Kidney epithelial cell (primary cell): ENCODE measurements around the gene PLEKHB2. TPM values are rescaled to one million over a fixed set of nuclear protein-coding genes. Genes with fewer than 3 reads are reported as not detected.
A peak's percentile ranks its signal among the peaks of the same experiment; 100 is the strongest.
"Not testable (repeated sequence)": the region's sequence is repeated elsewhere in the genome, so short reads cannot be mapped to it uniquely, and the experiment has no call there.

Experiments used
- DNase-seq: peaks from one replicate; pipeline ENCODE4 v3.0.0-alpha.2; 2010; ENCODE audit warnings: low read depth
- H3K27me3 ChIP-seq: 2 replicates; pipeline ENCODE4 v1.6.0; 2011; ENCODE audit warnings: low read length; ENCODE audit not compliant: control insufficient read depth, insufficient read depth
- H3K36me3 ChIP-seq: 2 replicates; pipeline ENCODE4 v1.5.1; 2011; ENCODE audit warnings: low read length; ENCODE audit not compliant: control insufficient read depth, insufficient read depth
- H3K4me3 ChIP-seq: 2 replicates; pipeline ENCODE4 v1.5.1; 2011; ENCODE audit warnings: low read depth, mild to moderate bottlenecking, control low read depth, low read length
- total RNA-seq: library from RNA; depleted of rRNA; stranded (reverse); fragments of >200 nt; gene quantifications from 2 replicates; pipeline ENCODE4 v1.2.3, GENCODE V29; 2015
- TF ChIP-seq, protein P1 (sequence below): IDR thresholded peaks from 2 replicates; pipeline ENCODE4 v1.5.1; 2011; ENCODE audit warnings: mild to moderate bottlenecking, moderate library complexity, low read length, control low read depth, inconsistent platforms; ENCODE audit not compliant: insufficient read depth, poor library complexity, severe bottlenecking

Gene PLEKHB2
- total RNA-seq, 1 donor from 2014 or later: 113 TPM

DNA sequence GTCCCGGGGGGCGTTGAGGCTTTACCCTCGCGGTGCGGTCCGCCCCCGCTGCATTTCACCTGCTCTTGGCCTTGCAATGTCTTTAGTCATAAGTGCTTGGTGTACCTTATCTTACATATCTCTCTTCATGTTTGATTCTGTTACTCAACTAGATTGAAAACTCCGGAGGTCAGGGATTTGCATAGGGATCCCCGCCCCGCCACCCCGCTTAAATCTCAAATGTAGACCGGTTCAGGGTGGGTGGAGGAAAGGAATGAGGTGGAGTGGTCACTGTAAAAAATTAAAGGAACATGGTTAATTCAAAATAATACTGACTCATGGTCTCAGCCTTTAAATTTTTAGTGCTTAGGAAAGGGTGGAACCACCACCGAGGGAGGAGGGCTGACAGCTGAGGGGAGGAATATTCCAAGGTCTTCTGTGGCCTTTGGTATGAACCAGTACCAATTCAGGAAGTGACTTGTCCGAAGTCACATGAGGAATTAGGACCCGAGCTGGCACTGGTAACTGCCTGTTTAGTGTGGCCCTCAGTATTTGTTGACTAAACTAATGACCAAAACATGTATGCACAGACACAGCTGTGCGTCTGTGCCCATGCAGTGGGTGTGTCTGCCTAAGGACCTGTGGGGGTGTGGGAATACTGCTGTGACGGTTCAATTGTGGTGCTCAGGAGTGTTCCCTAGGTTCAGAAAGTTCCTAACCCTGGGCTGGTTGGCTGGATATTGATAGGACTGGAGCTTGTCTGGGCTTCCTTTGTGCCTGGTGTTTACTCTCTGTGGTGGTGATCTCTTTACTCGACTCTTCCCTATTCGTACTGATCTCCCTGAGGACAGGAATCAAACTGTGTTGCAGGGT is 1.0 kb downstream of the PLEKHB2 start:
- H3K27me3 ChIP-seq: no peaks in the 10 kb centered on the region
- no peak for DNase-seq
- H3K36me3 ChIP-seq: no peaks in the 10 kb centered on the region
- peak overlapping the region; percentile 71 for H3K4me3 ChIP-seq
- TF ChIP-seq, protein P1, sequence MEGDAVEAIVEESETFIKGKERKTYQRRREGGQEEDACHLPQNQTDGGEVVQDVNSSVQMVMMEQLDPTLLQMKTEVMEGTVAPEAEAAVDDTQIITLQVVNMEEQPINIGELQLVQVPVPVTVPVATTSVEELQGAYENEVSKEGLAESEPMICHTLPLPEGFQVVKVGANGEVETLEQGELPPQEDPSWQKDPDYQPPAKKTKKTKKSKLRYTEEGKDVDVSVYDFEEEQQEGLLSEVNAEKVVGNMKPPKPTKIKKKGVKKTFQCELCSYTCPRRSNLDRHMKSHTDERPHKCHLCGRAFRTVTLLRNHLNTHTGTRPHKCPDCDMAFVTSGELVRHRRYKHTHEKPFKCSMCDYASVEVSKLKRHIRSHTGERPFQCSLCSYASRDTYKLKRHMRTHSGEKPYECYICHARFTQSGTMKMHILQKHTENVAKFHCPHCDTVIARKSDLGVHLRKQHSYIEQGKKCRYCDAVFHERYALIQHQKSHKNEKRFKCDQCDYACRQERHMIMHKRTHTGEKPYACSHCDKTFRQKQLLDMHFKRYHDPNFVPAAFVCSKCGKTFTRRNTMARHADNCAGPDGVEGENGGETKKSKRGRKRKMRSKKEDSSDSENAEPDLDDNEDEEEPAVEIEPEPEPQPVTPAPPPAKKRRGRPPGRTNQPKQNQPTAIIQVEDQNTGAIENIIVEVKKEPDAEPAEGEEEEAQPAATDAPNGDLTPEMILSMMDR: no peak

DNA sequence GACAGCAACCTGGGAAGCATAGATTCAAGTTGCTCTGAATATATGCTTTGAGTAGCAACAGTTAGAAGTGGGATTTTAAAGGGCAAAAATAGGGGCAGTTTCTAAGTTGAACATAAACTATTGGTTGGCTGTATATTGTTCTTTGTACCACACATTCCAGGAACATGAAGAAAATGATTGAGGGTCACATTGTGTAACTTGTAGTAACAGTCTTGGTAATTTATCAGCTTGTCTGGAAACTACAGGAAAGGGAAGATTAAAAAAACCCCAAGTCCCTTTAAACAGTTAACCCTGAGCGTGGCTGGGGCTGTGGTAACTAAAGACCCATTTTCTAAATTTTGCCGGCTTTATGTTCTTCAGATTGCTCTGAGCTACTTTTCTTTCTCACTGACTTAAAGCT is 7.4 kb downstream of the PLEKHB2 start:
- DNase-seq: no peak
- Histone ChIP-seq H3K4me3 (no peak overlapping the region), H3K27me3 (no peaks in the 10 kb centered on the region), H3K36me3 (no peaks in the 10 kb centered on the region)
- TF ChIP-seq, protein P1: no peak

DNA sequence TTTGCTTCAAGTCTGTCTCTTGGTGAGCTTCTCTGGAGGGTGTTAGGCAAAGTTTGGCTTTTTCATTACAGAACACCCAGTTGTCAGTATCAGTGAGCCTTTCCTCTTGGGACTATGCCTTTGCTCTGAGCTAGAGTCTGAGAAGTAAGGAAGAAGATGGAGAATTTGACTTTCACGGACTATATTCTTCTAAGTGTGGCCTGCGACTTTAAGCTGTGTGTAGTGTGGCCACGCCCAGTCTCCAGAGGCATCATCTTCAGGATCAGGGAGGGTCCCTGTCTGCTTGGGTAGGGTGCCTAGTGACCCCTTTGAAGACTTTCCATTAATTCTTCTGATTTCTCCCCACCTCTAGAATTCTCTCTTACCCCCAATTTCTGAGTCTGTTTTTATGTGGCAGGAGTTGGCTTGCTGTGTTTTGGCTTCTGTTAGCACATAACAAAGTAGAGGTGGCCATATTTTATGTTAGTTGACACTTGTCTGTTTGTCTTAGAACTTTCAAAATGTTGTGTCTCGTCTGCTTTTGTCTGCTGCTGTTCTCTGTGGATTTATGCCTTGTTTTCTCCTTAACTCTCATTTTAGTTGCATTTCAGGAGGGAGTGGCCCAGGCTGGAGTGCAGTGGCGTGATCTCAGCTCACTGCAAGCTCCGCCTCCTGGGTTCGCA is 8.6 kb downstream of the PLEKHB2 start:
- DNase-seq: no peak
- Histone ChIP-seq H3K4me3 (no peak overlapping the region), H3K36me3 (no peaks in the 10 kb centered on the region), H3K27me3 (no peaks in the 10 kb centered on the region)
- TF ChIP-seq, protein P1: no peak

DNA sequence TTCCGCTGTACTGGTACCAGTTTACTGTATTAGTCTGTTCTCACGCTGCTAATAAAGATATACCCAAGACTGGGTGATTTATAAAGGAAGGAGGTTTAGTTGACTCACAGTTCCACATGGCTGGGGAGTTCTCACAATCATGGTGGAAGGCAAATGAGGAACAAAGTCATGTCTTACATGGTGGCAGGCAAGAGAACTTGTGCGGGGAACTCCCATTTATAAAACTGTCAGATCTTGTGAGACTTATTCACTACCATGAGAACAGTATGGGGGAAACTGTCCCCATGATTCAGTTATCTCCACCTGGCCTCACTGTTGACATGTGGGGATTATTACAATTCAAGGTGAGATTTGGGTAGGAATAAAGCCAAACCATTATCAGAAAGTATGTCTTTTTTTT is 9.8 kb downstream of the PLEKHB2 start:
- not testable (repeated sequence) for H3K4me3 ChIP-seq, DNase-seq, H3K27me3 ChIP-seq, H3K36me3 ChIP-seq

DNA sequence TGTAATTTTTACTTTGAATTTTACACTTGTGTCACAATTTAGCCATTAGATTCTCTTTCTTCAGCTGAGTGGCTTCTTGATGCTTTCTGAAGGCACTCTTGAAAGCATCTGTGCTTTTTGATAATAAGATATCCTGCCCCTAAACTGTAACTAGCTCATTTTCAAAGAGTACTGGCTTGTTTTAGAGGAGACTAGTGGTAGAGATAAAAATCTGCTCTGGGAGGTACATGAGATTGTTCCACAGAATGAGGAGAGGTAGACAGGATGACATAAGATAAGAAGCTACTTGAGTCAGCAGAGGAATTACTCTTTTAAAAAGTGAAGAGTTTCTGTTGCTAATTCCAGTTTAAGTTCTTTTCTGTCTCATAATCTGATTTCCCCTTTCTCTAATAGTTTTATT is 10.6 kb downstream of the PLEKHB2 start:
- no peaks in the 10 kb centered on the region for H3K36me3 ChIP-seq
- H3K4me3 ChIP-seq: no peak overlapping the region
- no peaks in the 10 kb centered on the region for H3K27me3 ChIP-seq
- no peak for DNase-seq
- TF ChIP-seq, protein P1: no peak

DNA sequence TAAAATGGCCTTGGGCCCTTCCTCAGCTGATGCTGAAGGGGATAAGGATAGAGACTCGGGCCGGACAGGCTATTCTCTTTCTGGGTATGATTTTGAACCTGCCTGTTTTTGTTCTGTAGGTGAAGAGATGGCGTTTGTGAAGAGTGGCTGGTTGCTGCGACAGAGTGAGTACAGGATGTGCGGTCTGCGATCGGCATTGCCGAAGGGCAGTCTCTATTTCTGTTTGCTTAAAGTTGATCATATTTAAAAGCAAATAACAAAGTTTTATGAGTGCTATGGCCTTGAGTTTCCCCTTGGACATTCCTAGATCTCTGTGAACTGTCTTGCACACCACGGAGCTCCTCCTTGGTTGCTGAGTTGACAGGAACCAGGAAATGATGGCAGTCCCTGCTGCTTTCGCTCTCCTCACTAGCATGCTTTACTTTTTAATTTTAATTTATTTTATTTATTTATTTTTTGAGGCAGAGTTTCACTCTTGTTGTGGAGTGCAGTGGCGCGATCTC is 15.7 kb downstream of the PLEKHB2 start:
- H3K36me3 ChIP-seq: peaks cover 4% of the 10 kb centered on the region

More for the DNA sequence above, 15.7 kb downstream of the PLEKHB2 start:
- no peaks in the 10 kb centered on the region for H3K27me3 ChIP-seq
- TF ChIP-seq, protein P1: no peak
- H3K4me3 ChIP-seq: no peak overlapping the region
- no peak for DNase-seq
